GM12892 (cell line): ENCODE measurements around the gene FLNB.
"Not testable (repeated sequence)": the region's sequence is repeated elsewhere in the genome, so short reads cannot be mapped to it uniquely, and the experiment has no call there.

Experiments used
- DNase-seq: peaks from one replicate; pipeline ENCODE4 v3.0.0; 2011; ENCODE audit not compliant: insufficient read length
- FAIRE-seq: peaks from 2 replicates; lab custom pipeline; 2011; peaks lifted over from hg19 to GRCh38; lab: Jason Lieb, UNC
- POLR2A ChIP-seq: IDR thresholded peaks from 2 replicates; pipeline ENCODE4 v1.6.1; 2011; ENCODE audit warnings: low read depth, low read length, control low read depth
- POLR2AphosphoS5 ChIP-seq: IDR thresholded peaks from 2 replicates; pipeline ENCODE4 v1.6.1; 2011; ENCODE audit warnings: low read depth, low read length, control low read depth
- TAF1 ChIP-seq: IDR thresholded peaks from 2 replicates; pipeline ENCODE4 v1.6.1; 2011; ENCODE audit warnings: low read depth, mild to moderate bottlenecking, control low read depth, low read length, borderline replicate concordance

The FLNB gene

GRCh38 chr3:58042947-58043707 is 34.9 kb downstream of the FLNB start:
- no peak for FAIRE-seq
- no peak for DNase-seq
- TF ChIP-seq POLR2AphosphoS5 (no peak), TAF1 (no peak), POLR2A (no peak)

- no peak for DNase-seq
- TF ChIP-seq POLR2A (no peak), POLR2AphosphoS5 (no peak), TAF1 (no peak)
- FAIRE-seq, result no peak
Observed at GRCh38 chr3:58043933-58044332, 35.7 kb downstream of the FLNB start.

- DNase-seq, result no peak
- no peak for FAIRE-seq
- no peak for TF ChIP-seq POLR2AphosphoS5
- TF ChIP-seq TAF1, result no peak
- TF ChIP-seq POLR2A, result no peak
Observed at GRCh38 chr3:58044691-58045483, 36.7 kb downstream of the FLNB start.

DNA sequence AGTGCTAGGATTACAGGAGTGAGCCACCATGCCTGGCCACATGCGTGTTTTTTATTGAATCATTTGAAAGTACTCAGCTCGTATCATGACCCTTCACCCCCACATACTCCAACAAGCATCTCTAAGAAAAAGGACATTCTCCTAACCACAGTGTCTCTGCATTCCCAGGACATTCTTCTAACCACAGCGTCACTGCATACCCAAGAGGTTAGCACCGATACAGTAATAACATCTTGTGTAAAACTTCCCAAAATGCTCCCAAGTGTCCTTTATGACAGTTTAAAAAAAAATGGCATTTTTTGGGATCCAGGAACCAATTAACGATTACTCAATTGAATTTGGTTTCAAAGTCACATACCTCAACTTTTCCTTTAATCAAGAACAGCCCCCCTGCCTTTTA is 39.6 kb downstream of the FLNB start:
- TF ChIP-seq TAF1, result no peak
- TF ChIP-seq POLR2A, result no peak
- TF ChIP-seq POLR2AphosphoS5, result no peak
- FAIRE-seq (no peak), DNase-seq (no peak)

DNA sequence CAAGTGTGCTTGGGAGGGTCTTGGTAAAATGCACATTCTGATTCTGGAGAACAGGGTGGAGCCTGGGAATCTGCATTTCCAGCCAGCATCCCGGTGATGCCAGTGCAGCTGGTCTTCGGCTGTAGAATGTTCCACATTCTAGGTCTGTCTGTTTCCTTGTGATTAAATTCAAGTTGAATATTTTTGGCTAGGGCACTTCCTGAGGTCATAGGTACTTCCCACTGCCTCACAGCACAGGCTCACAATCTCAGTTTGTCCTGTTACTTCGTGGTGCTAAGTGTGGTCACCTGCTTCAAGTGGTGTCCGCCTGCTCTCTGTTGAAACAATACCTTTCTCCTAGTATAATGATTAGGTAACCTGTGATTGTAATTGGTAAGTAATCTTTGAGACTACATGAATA is 40.1 kb downstream of the FLNB start:
- TF ChIP-seq POLR2AphosphoS5, result no peak
- TF ChIP-seq POLR2A, result no peak
- no peak for TF ChIP-seq TAF1
- DNase-seq (no peak), FAIRE-seq (no peak)

- FAIRE-seq (no peak), DNase-seq (no peak)
Observed at GRCh38 chr3:58049143-58049785, 41.0 kb downstream of the FLNB start.

GRCh38 chr3:58051196-58051595 is 43.0 kb downstream of the FLNB start:
- FAIRE-seq (no peak), DNase-seq (no peak)
- TF ChIP-seq TAF1, result no peak

More at GRCh38 chr3:58049143-58049785, 41.0 kb downstream of the FLNB start:
- no peak for TF ChIP-seq POLR2AphosphoS5
- no peak for TF ChIP-seq POLR2A
- no peak for TF ChIP-seq TAF1

DNA sequence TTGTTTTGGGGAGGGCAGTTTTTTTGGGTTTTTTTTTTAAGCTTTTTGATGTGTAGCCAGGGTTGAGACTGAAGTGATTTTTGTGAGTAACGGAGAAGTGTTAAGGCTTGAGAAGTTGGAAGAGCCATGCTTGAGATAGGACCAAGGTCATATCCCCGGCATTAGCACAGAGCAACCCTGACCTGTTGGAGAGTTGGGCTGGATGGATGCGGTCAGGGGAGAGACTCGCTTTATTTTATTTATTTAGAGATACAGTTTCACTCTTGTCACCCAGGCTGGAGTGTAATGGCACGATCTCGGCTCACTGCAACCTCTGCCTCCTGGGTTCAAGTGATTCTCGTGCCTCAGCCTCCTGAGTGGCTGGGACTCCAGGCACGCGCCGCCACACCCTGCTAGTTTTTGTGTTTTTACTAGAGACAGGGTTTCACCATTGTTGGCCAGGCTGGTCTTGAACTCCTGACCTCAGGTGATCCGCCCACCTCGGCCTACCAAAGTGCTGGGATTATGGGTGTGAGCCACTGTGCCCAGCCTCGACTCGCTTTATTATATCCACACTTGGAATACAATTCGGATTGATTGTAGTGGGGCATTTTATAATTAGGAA is 43.5 kb downstream of the FLNB start:
- not testable (repeated sequence) for DNase-seq, FAIRE-seq

GRCh38 chr3:58052373-58053273 is 44.4 kb downstream of the FLNB start:
- no peak for TF ChIP-seq TAF1
- TF ChIP-seq POLR2A, result no peak
- TF ChIP-seq POLR2AphosphoS5, result no peak
- no peak for DNase-seq
- FAIRE-seq, result no peak

DNA sequence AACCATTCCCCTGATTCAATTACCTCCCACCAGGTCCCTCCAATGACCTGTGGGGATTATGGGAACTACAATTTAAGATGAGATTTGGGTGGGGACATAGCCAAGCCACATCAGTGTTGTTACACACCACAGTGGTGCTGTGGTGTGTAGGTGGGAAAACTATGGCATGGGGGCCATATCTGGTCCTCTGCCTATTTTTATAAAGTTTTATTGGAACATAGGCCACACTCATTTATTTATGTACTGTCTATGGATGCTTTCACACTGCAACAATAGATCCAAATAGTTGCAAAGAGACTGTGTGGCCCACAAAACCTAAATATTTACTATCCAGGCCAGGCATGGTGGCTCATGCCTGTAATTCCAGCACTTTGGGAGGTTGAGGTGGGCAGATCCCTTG is 46.4 kb downstream of the FLNB start:
- FAIRE-seq, result no peak

GRCh38 chr3:58055314-58055713 is 47.1 kb downstream of the FLNB start:
- TF ChIP-seq POLR2A (no peak), POLR2AphosphoS5 (no peak), TAF1 (no peak)
- FAIRE-seq (no peak), DNase-seq (no peak)

More for the DNA sequence above, 46.4 kb downstream of the FLNB start:
- no peak for DNase-seq
- TF ChIP-seq POLR2A, result no peak

DNA sequence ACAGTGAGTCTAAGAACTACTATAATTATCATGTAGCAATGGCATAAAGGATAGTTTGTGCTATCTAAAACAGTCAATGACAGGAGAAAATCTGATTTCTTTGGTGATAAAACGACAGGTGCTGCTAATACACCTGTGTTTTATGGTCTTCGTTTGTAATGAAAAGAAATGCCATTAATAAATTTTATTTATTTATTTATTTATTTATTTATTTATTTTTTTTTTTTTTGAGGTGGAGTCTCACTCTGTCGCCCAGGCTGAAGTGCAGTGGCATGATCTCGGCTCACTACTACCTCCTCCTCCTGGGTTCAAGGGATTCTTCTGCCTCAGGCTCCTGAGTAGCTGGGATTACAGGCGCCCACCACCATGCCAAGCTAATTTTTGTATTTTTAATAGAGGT is 47.7 kb downstream of the FLNB start:
- FAIRE-seq, DNase-seq: not testable (repeated sequence)
